GM12874 (cell line): ENCODE data around the gene ADAM8.

Experiments
- CTCF ChIP-seq: IDR thresholded peaks from 2 replicates; pipeline ENCODE4 v1.5.1; 2011; ENCODE audit warnings: low read depth, mild to moderate bottlenecking, control low read depth, low read length, moderate library complexity; ENCODE audit not compliant: insufficient read depth

The ADAM8 gene

GRCh38 chr10:133230044-133230361, 46.7 kb downstream of the ADAM8 start, which contains the start of gene UTF1:
Gene UTF1, plus strand, starts transcription at chr10:133230217. Its CDS starts 72 bp downstream, at chr10:133230289.
- TF ChIP-seq CTCF, result no peak

GRCh38 chr10:133229265-133230043, 47.2 kb downstream of the ADAM8 start:
- TF ChIP-seq CTCF, result no peak

GRCh38 chr10:133227256-133227655, 49.4 kb downstream of the ADAM8 start:
- no peak for TF ChIP-seq CTCF

- 0 out of 2 replicates have a peak, but pooled peaks have one; percentile 6 for TF ChIP-seq CTCF
Measured at GRCh38 chr10:133226251-133226808, 50.3 kb downstream of the ADAM8 start.

GRCh38 chr10:133225707-133226191, 50.9 kb downstream of the ADAM8 start:
- no peak for TF ChIP-seq CTCF

- no peak for TF ChIP-seq CTCF
Measured at GRCh38 chr10:133224756-133225372, 51.8 kb downstream of the ADAM8 start.

GRCh38 chr10:133224076-133224475, 52.6 kb downstream of the ADAM8 start:
- no peak for TF ChIP-seq CTCF
